ENCODE data around the gene GPR55. TPM values are rescaled to one million over a fixed set of nuclear protein-coding genes. Genes with fewer than 3 reads are reported as not detected.

GPR55 gene
- total RNA-seq, 1 experiment from 2014 or later = not detected

GRCh38 chr2:230944757-230945372 is 19.8 kb upstream of the GPR55 start:
- Histone ChIP-seq H3K79me2 (ENCODE audit: insufficient read depth, low read length) (no peaks in the 10 kb centered on the region), H3K27me3 (ENCODE audit: insufficient read depth, low read length) (no peaks in the 10 kb centered on the region), H3K4me3 (replicated peaks in 1 of 2; ENCODE audit: low read depth in 1 of 2, low read length in 2 of 2) (no peak overlapping the region), H3K27ac (ENCODE audit: low read depth, low read length) (no peak overlapping the region), H3K36me3 (ENCODE audit: control insufficient read depth in 1 of 2, insufficient read depth in 2 of 2, low read length in 2 of 2) (no peaks in the 10 kb centered on the region), H3K9me2 (ENCODE audit: insufficient read depth) (no peaks in the 10 kb centered on the region), H3K4me1 (ENCODE audit: control insufficient read depth in 1 of 2, insufficient read depth in 2 of 2, low read length in 2 of 2) (no peaks in the 10 kb centered on the region), H4K20me1 (ENCODE audit: insufficient read depth) (no peaks in the 10 kb centered on the region), H3K4me2 (ENCODE audit: low read length) (no peak overlapping the region), H3K9ac (ENCODE audit: low read length) (no peak overlapping the region), H2AFZ (ENCODE audit: low read depth, low read length, poor library complexity, severe bottlenecking) (no peak overlapping the region), H3K9me3 (ENCODE audit: control insufficient read depth in 1 of 2, insufficient read depth in 1 of 2, low read depth in 1 of 2, low read length in 2 of 2) (no peaks in the 10 kb centered on the region)
- DNase-seq (ENCODE audit: low read depth, low spot score) = no peak
- ATAC-seq = no peak
- intact Hi-C loops (cut with micrococcal nuclease) = no loop called here
- BruUV-seq (replicated peaks) = no TSS peak
- CTCF ChIA-PET = no interaction called here
- RAD21 ChIA-PET (ENCODE audit: low non-redundant PET in 1 of 2, low total read pairs in 2 of 2, uncharacterized antibody in 2 of 2, unreplicated experiment in 2 of 2) = no interaction called here
- POLR2A ChIA-PET = no interaction called here
- no peak for TF ChIP-seq EGR1 (IDR thresholded peaks at IDR 0.05; ENCODE audit: low read depth)
- no peak for TF ChIP-seq MAX (IDR thresholded peaks at IDR 0.05)
- no peak for TF ChIP-seq TCF7L2 (IDR thresholded peaks at IDR 0.05; ENCODE audit: borderline replicate concordance, extremely low read depth, insufficient read depth, insufficient read length)
- no peak for TF ChIP-seq EZH2 (IDR thresholded peaks at IDR 0.05)
- TF ChIP-seq, protein P1, sequence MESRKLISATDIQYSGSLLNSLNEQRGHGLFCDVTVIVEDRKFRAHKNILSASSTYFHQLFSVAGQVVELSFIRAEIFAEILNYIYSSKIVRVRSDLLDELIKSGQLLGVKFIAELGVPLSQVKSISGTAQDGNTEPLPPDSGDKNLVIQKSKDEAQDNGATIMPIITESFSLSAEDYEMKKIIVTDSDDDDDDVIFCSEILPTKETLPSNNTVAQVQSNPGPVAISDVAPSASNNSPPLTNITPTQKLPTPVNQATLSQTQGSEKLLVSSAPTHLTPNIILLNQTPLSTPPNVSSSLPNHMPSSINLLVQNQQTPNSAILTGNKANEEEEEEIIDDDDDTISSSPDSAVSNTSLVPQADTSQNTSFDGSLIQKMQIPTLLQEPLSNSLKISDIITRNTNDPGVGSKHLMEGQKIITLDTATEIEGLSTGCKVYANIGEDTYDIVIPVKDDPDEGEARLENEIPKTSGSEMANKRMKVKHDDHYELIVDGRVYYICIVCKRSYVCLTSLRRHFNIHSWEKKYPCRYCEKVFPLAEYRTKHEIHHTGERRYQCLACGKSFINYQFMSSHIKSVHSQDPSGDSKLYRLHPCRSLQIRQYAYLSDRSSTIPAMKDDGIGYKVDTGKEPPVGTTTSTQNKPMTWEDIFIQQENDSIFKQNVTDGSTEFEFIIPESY (IDR thresholded peaks at IDR 0.05; ENCODE audit: extremely low read depth, insufficient replicate concordance, low read length) = no peak
- no peak for TF ChIP-seq JUND (IDR thresholded peaks at IDR 0.05)
- TF ChIP-seq CTCF (IDR thresholded peaks at IDR 0.05 in 2 of 3, conservative IDR thresholded peaks at IDR 0.05 in 1 of 3; ENCODE audit: borderline replicate concordance in 1 of 3, insufficient read depth in 1 of 3, low read depth in 2 of 3, low read length in 2 of 3) = no peak

Measured in HCT116 (cell line).